Stimulated activated CD4-positive, alpha-beta T cell treated with anti-CD3 and anti-CD28 coated beads, TNF-alpha, amount 100 ng/mL, for 24 hours (primary cell): ENCODE measurements around the gene F12.

Source experiments
- DNase-seq, 3 experiments: peaks; one replicate each; pipeline ENCODE4 v3.0.0-alpha.2; 2020; ENCODE audit warnings: low read depth in 3 of 3

Gene F12

GRCh38 chr5:177356746-177357145 is 52.6 kb downstream of the F12 start:
- DNase-seq, result no peak

GRCh38 chr5:177355868-177356168 is 53.5 kb downstream of the F12 start:
- no peak for DNase-seq

GRCh38 chr5:177355162-177355867 is 54.0 kb downstream of the F12 start:
- DNase-seq, result no peak

DNA sequence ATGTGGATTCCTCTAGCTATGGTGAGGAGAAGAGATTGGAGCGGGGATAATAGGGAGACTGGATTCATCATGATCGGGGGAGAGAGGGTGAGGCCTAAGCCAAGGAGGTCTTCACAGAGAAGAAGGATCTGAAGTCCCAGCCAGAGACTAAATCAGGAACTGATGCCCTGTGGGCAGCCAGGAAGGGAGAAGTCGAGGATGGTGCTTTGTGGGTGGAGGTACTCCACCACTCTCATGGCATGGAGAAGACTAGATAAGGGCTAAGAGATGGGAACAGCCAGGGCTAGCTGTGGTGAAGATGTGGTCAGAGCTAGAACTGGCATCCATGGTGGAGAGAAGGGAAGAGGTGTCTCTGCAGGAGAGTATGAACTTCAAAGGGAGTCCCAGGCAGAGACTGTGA is 54.7 kb downstream of the F12 start:
- no peak for DNase-seq

DNA sequence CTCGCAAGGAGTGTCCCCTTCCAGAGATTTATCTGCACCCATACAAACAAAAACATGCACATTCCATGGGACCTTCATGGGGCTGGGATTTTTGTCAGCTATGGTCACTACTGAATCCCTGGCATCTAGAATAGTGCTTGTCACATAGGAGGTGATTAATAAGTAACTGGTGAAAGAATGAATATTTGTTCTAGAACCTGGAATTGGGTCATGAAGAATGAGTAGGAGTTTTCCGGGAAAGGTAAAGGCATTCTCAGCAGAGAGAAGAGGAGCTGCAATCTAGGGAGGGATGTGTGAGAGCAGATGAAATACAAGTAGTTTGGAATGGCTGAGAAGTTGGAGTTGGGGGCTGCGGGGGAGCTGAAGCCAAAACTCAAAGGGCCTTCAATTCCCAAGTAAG is 55.1 kb downstream of the F12 start:
- DNase-seq, result no peak

GRCh38 chr5:177353093-177353492 is 56.3 kb downstream of the F12 start:
- DNase-seq, result no peak
